Suprapubic skin (tissue), 4 donors: ENCODE measurements around the gene TMEM52.

Source experiments
- CTCF ChIP-seq, 2 donors: fragments of 200-600 bp in 1 of 2; fragments of 450-650 bp in 1 of 2; sonication (generic) in 1 of 2; IDR thresholded peaks; one replicate each; pipeline ENCODE4 v1.5.1; 2016 to 2019; ENCODE audit warnings: antibody characterized with exemption in 2 of 2, mild to moderate bottlenecking in 1 of 2, moderate library complexity in 1 of 2
- EP300 ChIP-seq: sonication (generic); formaldehyde crosslinking; IDR thresholded peaks from one replicate; pipeline ENCODE4 v1.6.1; 2017; ENCODE audit warnings: antibody characterized with exemption
- POLR2A ChIP-seq, 2 donors: fragments of 450-650 bp; IDR thresholded peaks; one replicate each; pipeline ENCODE4 v1.6.1; 2017; ENCODE audit warnings: antibody characterized with exemption in 2 of 2, mild to moderate bottlenecking in 2 of 2, moderate library complexity in 2 of 2
- POLR2AphosphoS5 ChIP-seq, 3 donors: sonication (generic); formaldehyde crosslinking; IDR thresholded peaks; one replicate each; pipeline ENCODE4 v1.6.1; 2017; ENCODE audit warnings: antibody characterized with exemption in 3 of 3

- TF ChIP-seq POLR2A (IDR thresholded peaks at IDR 0.05) = no peak
- no peak for TF ChIP-seq POLR2AphosphoS5 (IDR thresholded peaks at IDR 0.05)
- no peak for TF ChIP-seq EP300
- TF ChIP-seq CTCF (IDR thresholded peaks at IDR 0.05) = no peak
Measured at GRCh38 chr1:1962752-1963151, 43.7 kb upstream of the TMEM52 start.
